Body of pancreas (tissue), 4 donors: ENCODE results near the gene LSM14B. TPM values are rescaled to one million over a fixed set of nuclear protein-coding genes. Genes with fewer than 3 reads are reported as not detected.

ENCODE experiments used
- ATAC-seq: fragments of 150-250 bp; one replicate; pipeline ENCODE4 v1.9.1; 2016
- DNase-seq, 4 donors: peaks; one replicate each; pipeline ENCODE4 v3.0.0-alpha.2; 2019
- H3K27ac ChIP-seq, 4 donors: fragments of 200-600 bp; sonication (generic); 1 replicate in 3 of 4; 2 replicates in 1 of 4; pipeline versions ENCODE4 v1.5.1 to v1.6.1; 2016 to 2019; ENCODE audit warnings: mild to moderate bottlenecking in 1 of 4, mixed read lengths in 1 of 4, moderate library complexity in 1 of 4
- H3K27me3 ChIP-seq, 2 donors: fragments of 200-600 bp; sonication (generic); one replicate each; pipeline ENCODE4 v1.6.0; 2016; ENCODE audit warnings: mild to moderate bottlenecking in 1 of 2
- H3K36me3 ChIP-seq, 2 donors: fragments of 200-600 bp; sonication (generic); replicated peaks in 1 of 2; 2 replicates each; pipeline ENCODE4 v1.5.1; 2016; ENCODE audit warnings: low read depth in 2 of 2; ENCODE audit not compliant: insufficient read depth in 1 of 2
- H3K4me1 ChIP-seq: fragments of 200-600 bp; sonication (generic); one replicate; pipeline ENCODE4 v1.6.0; 2016
- H3K4me3 ChIP-seq, 2 donors: fragments of 200-600 bp; sonication (generic); 1 replicate in 1 of 2; 2 replicates in 1 of 2; pipeline ENCODE4 v1.5.1; 2016 to 2019
- H3K9me3 ChIP-seq, 3 donors: fragments of 200-600 bp; sonication (generic); 1 replicate in 2 of 3; 2 replicates in 1 of 3; pipeline ENCODE4 v1.5.1; 2016
- CTCF ChIP-seq, 7 experiments: fragments of 450-650 bp in 4 of 7; fragments of 200-600 bp in 3 of 7; sonication (generic) in 3 of 7; IDR thresholded peaks; one replicate each; pipeline ENCODE4 v1.5.1; 2016 to 2019; ENCODE audit warnings: antibody characterized with exemption in 7 of 7
- POLR2A ChIP-seq, 3 donors: fragments of 450-650 bp; IDR thresholded peaks; one replicate each; pipeline ENCODE4 v1.6.1; 2016; ENCODE audit warnings: antibody characterized with exemption in 3 of 3, mild to moderate bottlenecking in 2 of 3
- WGBS, 2 donors: methylation state at CpG; one replicate each; pipeline ENCODE4 v1.1.5; 2017; 5-methylcytosine and 5-hydroxymethylcytosine counted together
- intact Hi-C: fragments of 100-400 bp; cut with DNase I; formaldehyde crosslinking; loops from one replicate; pipeline ENCODE4 v1.15.1; 2023
- total RNA-seq, 2 donors: library from RNA; depleted of rRNA; stranded (reverse); fragments of >200 nt; gene quantifications; one replicate each; pipeline ENCODE4 v1.1.0, GENCODE V29; 2016

Gene LSM14B
- total RNA-seq, 2 donors from 2014 or later, result 11.5 to 12.2 TPM

GRCh38 chr20:62168061-62168460 lies 45.8 kb downstream of the LSM14B start:
- Histone ChIP-seq H3K27me3 (no peaks in the 10 kb centered on the region), H3K27ac (no peak overlapping the region), H3K9me3 (no peaks in the 10 kb centered on the region), H3K4me3 (no peak overlapping the region), H3K4me1 (no peaks in the 10 kb centered on the region), H3K36me3 (peaks cover 10 to 23% of the 10 kb centered on the region in 2 donors)
- no peak for TF ChIP-seq CTCF (IDR thresholded peaks at IDR 0.05)
- no peak for TF ChIP-seq POLR2A (IDR thresholded peaks at IDR 0.05)
- ATAC-seq (no peak), DNase-seq (no peak)
- WGBS, 2 donors, result 74 to 89% methylated on average over 4 of the region's 4 CpGs
- intact Hi-C loops, result no loop called here

GRCh38 chr20:62168890-62169435 lies 46.7 kb downstream of the LSM14B start:
- Histone ChIP-seq H3K9me3 (no peaks in the 10 kb centered on the region), H3K4me1 (no peaks in the 10 kb centered on the region), H3K4me3 (no peak overlapping the region), H3K27me3 (no peaks in the 10 kb centered on the region), H3K36me3 (peaks cover 10 to 18% of the 10 kb centered on the region in 2 donors), H3K27ac (no peak overlapping the region)
- no peak for DNase-seq
- intact Hi-C loops, result no loop called here
- WGBS, 2 donors, result 89 to 93% methylated on average over 18 to 23 of the region's 23 CpGs
- ATAC-seq, result no peak
- TF ChIP-seq CTCF (IDR thresholded peaks at IDR 0.05), result no peak
- no peak for TF ChIP-seq POLR2A (IDR thresholded peaks at IDR 0.05)

- ATAC-seq (no peak), DNase-seq (no peak)
- intact Hi-C loops, result no loop called here
- WGBS, 2 donors, result 88 to 95% methylated on average over 7 to 9 of the region's 9 CpGs
- no peak overlapping the region for H3K4me3 ChIP-seq
- H3K4me1 ChIP-seq, result no peaks in the 10 kb centered on the region
- TF ChIP-seq POLR2A (IDR thresholded peaks at IDR 0.05) (no peak), CTCF (IDR thresholded peaks at IDR 0.05) (no peak)
- peaks cover 2 to 12% of the 10 kb centered on the region in 2 donors for H3K36me3 ChIP-seq
- H3K9me3 ChIP-seq, result no peaks in the 10 kb centered on the region
- no peaks in the 10 kb centered on the region for H3K27me3 ChIP-seq
- H3K27ac ChIP-seq, result no peak overlapping the region
Observed at GRCh38 chr20:62170536-62170935, 48.3 kb downstream of the LSM14B start.

- no peak overlapping the region for H3K4me3 ChIP-seq
- no peak overlapping the region for H3K27ac ChIP-seq
- no peaks in the 10 kb centered on the region for H3K27me3 ChIP-seq
- 88 to 92% methylated on average over 8 of the region's 8 CpGs for WGBS, 2 donors
- peaks cover 0 to 12% of the 10 kb centered on the region in 2 donors for H3K36me3 ChIP-seq
- intact Hi-C loops, result no loop called here
- no peaks in the 10 kb centered on the region for H3K4me1 ChIP-seq
- DNase-seq (no peak), ATAC-seq (no peak)
- H3K9me3 ChIP-seq, result no peaks in the 10 kb centered on the region
- TF ChIP-seq CTCF (IDR thresholded peaks at IDR 0.05), result no peak
Observed at GRCh38 chr20:62171245-62171644, 49.0 kb downstream of the LSM14B start.

- no peak for DNase-seq
- no peak overlapping the region for H3K27ac ChIP-seq
- H3K4me3 ChIP-seq, result no peak overlapping the region
- no peaks in the 10 kb centered on the region for H3K9me3 ChIP-seq
- ATAC-seq, result no peak
- no peaks in the 10 kb centered on the region for H3K27me3 ChIP-seq
- intact Hi-C loops, result no loop called here
- no peaks in the 10 kb centered on the region for H3K4me1 ChIP-seq
- TF ChIP-seq POLR2A (IDR thresholded peaks at IDR 0.05) (no peak), CTCF (IDR thresholded peaks at IDR 0.05) (no peak)
- WGBS, 2 donors, result 92% methylated on average over 11 to 18 of the region's 18 CpGs
- peaks cover 0 to 9% of the 10 kb centered on the region in 2 donors for H3K36me3 ChIP-seq
Observed at GRCh38 chr20:62172666-62173065, 50.4 kb downstream of the LSM14B start.
